Astrocyte of the spinal cord (primary cell): ENCODE data around the gene GRIK2.

Experiments
- DNase-seq: peaks from one replicate; pipeline ENCODE4 v3.0.0; 2011; ENCODE audit warnings: low read depth, low spot score
- H3K4me3 ChIP-seq: 2 replicates; pipeline ENCODE4 v1.5.1; 2011; ENCODE audit warnings: low read depth, mild to moderate bottlenecking, low read length, moderate library complexity
- in situ Hi-C: cut with HindIII; loops from 2 replicates; pipeline ENCODE4 v1.10.0; 2017; ENCODE audit warnings: low sequenced_read_pairs
- TF ChIP-seq, protein P1 (sequence below): IDR thresholded peaks from 2 replicates; pipeline ENCODE4 v1.5.1; 2012; ENCODE audit warnings: low read depth, mild to moderate bottlenecking, low read length, inconsistent platforms

The GRIK2 gene

DNA sequence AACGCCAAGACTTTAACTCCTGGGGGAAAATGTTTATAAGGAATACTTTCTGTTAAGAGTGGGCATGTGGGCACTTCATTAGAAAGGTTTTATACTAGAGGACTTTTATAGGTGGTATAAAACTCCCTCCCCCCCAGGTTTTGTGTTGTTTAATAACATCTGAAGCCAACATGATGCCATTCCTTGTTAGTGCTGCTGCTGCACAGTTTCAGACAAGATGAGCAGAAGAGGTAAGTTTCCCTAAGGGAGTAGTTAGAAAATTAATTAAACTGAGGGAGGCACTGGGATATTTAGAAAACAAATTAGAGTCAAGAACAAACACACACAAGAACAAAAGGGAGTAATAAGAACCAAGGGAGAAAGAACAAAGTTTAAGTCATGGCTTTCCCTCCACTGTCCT is 362.4 kb downstream of the GRIK2 start:
- DNase-seq, result no peak
- no peak overlapping the region for H3K4me3 ChIP-seq
- TF ChIP-seq, protein P1, sequence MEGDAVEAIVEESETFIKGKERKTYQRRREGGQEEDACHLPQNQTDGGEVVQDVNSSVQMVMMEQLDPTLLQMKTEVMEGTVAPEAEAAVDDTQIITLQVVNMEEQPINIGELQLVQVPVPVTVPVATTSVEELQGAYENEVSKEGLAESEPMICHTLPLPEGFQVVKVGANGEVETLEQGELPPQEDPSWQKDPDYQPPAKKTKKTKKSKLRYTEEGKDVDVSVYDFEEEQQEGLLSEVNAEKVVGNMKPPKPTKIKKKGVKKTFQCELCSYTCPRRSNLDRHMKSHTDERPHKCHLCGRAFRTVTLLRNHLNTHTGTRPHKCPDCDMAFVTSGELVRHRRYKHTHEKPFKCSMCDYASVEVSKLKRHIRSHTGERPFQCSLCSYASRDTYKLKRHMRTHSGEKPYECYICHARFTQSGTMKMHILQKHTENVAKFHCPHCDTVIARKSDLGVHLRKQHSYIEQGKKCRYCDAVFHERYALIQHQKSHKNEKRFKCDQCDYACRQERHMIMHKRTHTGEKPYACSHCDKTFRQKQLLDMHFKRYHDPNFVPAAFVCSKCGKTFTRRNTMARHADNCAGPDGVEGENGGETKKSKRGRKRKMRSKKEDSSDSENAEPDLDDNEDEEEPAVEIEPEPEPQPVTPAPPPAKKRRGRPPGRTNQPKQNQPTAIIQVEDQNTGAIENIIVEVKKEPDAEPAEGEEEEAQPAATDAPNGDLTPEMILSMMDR, result no peak
- in situ Hi-C loops, result no loop called here

DNA sequence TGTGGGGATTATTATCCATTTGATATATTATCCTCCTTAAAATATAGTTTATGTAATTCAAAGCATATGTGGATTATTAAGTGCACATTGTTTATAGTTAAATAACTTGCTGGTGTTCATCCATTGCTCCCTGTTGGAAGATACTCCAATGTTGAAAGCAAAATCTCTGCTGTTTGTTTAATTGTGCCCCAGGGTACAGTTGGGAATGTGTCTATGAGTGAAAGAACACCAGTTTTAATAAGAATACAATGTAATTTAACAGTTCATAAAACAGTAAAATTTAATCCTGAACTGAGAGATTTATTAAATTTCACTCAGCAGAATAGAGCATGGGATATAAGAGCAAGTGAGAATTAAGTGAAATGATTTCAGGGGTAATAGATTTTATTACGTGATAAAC is 364.9 kb downstream of the GRIK2 start:
- in situ Hi-C loops, result no loop called here
- no peak overlapping the region for H3K4me3 ChIP-seq
- TF ChIP-seq, protein P1, result no peak
- DNase-seq, result no peak

DNA sequence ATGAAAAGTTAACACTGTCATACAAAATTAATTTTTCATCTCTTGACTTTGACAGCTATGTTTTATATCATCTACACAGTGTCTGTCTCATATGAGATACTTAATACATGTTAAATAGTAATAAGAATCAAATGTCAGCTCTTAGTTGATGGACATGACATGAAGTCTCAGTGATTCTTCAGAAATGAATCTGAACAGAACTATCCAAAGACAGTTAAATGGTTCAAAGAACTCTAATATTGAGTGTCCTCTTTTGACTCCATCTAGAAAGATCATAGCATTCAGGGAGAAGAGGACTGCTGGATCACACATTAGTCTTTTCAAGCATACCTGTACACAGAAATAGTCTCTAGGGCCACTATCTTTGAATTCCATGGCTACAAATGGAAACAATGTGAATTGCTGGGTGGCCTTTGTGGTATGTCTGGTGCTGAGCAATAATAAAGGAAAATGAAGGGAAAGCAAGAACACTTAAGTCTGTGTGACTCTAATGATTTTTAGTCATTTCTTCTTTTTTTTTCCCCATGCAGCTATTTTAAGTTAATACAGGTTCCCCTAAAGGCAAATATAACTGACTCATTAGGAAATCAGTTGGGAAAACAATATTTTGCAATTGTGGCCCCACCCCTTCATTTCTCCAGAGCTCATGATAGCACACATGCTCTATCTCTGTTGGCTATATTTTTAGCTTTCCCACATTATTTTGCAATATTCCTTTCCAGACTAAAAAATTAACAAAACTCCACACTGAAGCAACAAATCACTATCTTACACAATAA is 367.5 kb downstream of the GRIK2 start:
- TF ChIP-seq, protein P1, result no peak
- DNase-seq, result no peak
- no peak overlapping the region for H3K4me3 ChIP-seq
- in situ Hi-C loops, result no loop called here

DNA sequence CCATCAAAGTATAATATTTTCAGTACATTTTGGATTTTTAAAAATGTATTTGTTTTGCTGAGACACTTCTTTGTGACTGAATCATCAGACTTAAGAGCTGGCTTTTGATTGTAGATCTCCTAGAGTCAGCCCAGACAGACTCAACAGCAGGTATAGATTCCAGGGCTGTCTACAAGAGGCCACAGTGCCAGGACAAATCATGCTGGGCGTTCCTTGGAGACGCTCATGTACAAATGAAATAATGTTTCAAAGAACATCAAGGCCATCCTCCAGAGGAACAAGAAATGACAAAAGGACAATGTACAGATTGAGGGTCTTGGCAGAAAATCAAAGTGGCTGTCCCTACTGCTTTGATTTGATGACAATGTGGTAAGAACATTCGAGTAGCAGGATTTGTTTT is 369.3 kb downstream of the GRIK2 start:
- TF ChIP-seq, protein P1, result no peak
- DNase-seq, result no peak
- in situ Hi-C loops, result no loop called here
- no peak overlapping the region for H3K4me3 ChIP-seq

DNA sequence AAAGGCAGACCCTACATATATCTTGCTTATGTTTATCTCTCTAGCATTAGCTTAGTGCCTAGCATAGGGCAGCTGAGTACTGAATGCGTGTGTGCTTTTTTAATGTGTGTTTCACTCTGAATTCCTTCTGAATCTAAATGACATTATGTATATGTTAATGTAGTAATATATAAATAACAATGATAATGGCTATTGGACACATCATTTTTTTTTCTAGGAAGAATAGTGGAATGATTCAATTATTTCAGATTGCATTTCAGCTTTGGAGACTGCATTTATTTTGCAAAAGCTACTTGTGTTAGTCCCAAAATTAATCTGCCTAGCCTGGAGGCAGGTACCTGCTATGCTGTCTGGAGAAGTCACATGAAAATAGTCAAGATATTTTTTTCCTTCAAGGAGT is 371.8 kb downstream of the GRIK2 start:
- no peak for DNase-seq
- TF ChIP-seq, protein P1, result no peak
- in situ Hi-C loops, result no loop called here
- no peak overlapping the region for H3K4me3 ChIP-seq

DNA sequence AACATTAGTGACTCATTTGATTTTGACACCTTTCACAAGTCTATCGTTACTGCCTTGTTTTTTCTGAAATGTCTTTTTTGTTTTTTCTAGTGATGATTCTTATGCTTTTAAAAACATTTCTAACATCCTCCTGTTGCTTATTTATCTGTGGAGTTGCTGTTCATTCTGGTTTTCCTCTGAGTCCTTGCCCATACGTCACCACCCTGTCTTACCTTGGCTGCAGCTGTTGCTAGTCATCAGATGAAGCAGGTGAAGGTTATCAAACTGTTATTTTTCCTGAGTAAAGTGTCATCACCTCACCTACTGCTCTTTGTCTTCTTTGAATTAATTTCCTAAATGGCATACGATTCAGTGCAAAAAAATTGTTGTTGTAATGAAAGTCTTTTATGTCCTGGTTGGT is 376.6 kb downstream of the GRIK2 start:
- in situ Hi-C loops, result no loop called here
- no peak for DNase-seq
- TF ChIP-seq, protein P1, result no peak
- no peak overlapping the region for H3K4me3 ChIP-seq
